HG02884 (cell line): ENCODE data around the gene CCDC117.
"Not testable (repeated sequence)": the region's sequence is repeated elsewhere in the genome, so short reads cannot be mapped to it uniquely, and the experiment has no call there.

Experiments used
- ATAC-seq: cut with Tn5 transposase; IDR thresholded peaks from one replicate; pipeline ENCODE4 v1.9.1; 2021; ENCODE audit warnings: mild to moderate bottlenecking, moderate library complexity; ENCODE audit not compliant: unreplicated experiment

Gene CCDC117

DNA sequence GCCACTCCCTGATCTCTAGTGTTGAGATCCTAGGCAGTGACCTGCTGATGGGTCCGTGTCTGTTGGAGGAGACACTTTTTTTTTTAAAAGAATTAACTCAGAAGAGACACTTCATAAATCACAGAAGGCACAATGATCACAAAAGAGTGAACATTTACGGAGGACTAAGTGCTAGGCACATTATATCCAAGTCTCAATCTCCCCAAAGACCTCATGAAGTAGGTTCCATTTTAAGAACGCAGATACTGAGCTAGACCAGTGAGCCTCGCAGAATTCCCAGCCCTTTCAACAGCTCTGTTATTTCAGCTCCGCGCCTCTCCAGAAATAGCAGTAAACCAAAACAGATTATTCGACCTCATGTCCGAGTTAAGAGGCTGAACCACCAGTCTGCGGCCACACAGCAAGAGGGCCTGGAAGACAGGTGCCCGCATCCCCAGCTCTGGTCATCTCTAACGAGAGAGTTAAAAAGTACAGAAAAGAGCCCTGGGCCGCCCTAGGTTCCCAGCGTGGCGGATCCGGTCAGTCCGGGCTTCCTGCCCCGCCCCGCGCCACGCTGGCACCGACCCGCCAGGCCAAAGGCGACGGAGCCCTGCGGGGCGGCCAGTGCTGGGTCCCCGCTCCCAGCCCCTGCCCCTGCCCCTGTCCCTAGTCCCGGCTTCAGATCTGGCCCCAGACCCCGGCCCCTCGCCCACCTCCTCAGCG, 27.3 kb downstream of the CCDC117 start:
- peak; percentile 22 for ATAC-seq

DNA sequence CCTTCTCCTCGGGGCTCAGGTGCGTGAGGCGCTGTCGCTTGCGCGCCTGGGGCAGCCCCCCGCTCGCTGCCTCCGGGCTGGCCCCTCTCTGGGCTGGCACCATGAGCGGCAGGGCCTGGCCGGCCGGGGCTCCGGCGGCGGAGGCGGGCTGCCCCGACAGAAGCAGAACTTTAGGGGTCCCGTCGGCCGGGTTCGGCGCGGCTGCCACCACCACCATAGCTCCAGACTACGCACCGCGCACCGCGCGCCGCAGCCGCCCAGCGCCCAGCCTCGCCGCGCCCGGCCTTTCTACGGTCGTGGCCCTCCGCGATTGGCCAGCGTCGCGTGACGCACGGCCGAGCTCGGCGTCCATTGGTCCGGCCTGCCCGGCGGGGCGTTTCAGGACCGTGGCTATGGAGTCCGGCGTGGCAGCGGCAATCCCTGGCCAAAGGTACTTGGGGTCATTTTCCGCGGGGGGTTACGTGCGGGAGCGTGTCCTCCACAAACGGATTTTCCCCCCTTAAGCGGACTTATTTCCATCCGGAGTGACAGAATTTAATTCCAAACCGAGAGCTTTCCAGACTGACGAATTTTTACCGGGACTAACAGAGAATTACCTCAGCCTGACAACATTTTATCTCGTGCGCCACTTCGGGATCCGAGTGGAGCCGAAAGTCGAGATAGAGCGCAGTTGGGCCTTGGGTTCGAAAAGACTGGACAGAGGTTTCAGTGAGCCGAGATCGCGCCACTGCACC, 28.0 kb downstream of the CCDC117 start, which contains the start of gene XBP1:
XBP1 (minus strand) TSS at position 262 of the 734 bp plus-strand sequence.
- peak; percentile 80 for ATAC-seq

DNA sequence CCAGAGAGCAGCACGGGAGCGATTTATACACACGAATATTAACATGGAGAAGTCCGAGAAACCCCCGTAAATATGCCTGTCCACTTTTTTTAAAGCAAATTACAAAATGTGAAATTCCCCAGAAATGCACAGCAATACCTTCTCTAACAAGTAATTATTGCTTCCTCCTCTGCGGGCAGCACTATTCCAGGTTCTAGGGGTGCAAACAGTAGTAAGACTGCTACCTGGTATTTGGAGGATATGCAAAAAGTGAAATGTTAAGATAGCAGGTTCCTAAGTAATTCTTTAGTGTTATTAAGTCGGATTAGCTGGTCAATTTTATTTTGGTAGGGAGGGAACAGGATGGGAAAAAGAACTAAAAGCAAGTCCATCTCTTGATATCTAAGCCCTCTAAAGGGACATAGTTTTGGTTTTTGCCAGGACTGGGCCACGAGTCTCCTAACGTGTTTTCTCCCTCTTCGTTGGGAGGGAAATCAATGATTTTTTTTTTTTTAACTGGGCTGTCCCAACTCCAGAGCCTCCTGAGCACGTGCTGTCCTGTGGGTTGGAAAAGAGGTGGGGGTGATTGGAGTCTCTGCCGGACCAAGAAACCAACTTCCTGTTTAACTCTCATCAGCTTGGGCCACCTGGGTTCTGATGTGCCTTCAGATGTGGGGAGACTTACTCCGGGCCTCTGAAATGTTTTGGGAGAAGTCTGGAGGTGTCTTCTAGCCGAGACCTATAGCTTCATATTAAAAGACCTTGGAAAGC, 29.5 kb downstream of the CCDC117 start:
- ATAC-seq = no peak

DNA sequence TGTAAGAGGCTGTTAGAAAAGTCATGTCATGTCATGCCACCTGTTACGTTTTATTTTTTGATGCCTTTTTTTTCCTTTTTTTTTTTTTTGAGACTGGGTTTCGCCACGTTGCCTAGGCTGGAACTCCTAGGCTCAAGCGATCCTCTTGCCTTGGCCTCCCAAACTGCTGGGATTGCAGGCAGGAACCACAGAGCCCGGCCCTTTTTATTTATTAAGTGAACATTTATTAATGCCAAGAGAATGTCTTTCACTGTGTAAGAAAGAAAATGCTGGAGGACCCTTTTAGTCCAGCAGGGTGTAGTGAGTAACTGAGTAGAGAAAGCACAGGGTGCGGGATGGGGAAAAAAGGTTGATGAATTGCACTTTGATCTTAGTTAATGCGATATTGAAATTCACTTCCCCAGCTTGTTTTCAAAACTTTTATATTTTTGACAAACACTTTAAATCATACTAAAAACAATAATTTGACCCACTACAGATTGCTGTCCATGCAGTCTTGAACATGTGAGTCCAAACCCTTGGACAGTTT, 30.2 kb downstream of the CCDC117 start:
- no peak for ATAC-seq

DNA sequence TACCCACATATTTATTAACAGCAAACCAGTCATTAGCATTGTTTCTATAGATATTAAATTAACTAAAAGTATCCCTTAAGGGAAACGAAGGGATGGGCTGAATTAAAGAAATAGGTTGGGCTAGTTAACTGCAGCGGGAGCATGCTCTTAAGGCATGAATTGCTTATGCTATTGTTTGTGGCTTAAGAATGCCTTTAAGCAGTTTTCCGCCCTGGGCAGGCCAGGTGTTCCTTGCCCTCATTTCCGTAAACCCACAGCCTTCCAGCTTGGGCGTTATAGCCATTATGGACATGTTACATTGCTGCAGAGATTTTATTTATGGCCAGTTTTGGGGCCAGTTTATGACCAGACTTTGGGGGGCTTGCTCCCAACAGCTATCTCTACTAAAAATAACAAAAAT, 32.9 kb downstream of the CCDC117 start:
- ATAC-seq = not testable (repeated sequence)

DNA sequence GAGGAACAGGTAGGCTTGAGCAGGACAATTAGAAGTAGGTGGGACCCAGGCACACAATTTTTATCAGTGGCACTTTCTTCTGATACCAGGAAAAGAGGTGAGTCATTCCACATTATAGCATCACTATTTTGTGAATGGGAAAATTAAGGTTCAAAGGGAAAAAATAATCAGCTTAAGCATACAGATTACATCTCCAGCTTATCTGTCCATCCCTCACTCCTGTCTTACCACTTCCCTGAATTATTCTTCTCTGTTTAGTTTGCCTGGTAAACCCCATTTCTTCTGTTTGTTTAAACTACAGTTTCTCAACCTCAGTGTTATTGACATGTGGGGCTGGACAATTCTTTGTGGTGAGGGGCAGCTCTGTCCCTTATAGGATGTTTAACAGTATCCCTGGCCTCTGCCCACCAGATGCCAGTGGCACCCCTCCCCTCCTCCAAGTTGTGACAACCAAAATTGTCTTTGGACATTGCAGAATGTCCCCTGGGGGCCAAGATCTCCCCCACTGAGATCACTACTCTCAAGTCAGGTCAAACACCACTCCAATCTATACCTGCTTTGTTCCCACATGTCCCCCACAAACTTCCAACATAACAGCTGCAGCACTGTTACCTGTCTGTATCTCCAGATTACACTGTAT, 36.3 kb downstream of the CCDC117 start:
- ATAC-seq = no peak

DNA sequence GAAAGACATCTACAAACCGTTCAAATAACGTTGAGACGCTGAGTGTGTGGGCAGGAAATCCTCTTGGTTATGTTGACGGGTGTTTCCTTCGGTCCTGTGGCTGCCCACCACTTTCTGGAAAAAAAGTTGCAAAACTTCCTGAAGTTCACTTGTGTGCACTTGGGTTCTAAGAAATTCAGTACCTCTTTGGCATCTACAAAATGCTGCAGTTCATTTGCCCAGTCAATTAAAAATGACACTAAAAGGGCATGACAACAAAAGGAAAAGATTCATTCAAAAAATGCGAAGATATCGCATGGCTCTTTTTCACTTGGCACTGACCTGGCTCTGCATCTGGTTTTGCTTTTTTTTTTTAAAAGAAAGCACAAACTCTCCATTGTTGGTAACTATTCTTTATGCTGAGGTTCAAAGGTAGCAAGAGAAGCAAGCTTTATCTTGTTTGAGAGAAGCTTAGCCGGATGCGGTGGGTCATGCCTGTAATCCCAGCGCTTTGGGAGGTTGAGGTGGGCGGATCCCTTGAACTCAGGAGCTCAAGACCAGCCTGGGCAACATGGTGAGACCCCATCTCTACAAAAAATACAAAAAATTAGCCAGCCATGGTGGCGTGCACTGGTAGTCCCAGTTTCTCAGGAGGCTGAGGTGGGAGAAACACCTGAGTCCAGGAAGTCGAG, 38.5 kb downstream of the CCDC117 start:
- no peak for ATAC-seq

DNA sequence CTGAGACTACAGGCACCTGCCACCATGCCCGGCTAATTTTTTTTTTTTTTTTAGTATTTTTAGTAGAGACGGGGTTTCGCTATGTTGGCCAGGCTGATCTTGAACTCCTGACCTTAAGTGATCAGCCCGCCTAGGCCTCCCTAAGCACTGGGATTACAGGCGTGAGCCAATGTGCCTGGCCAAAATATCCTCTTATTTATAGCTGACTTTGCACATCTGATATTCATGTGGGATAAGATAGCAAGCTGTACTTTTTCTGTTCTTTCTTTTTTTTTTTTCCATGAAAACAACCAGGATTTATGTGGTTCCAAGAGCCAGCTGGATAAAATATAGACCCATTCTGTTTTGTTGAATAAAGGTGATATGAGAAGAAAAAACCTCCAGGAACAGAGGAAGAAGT, 40.0 kb downstream of the CCDC117 start:
- no peak for ATAC-seq

DNA sequence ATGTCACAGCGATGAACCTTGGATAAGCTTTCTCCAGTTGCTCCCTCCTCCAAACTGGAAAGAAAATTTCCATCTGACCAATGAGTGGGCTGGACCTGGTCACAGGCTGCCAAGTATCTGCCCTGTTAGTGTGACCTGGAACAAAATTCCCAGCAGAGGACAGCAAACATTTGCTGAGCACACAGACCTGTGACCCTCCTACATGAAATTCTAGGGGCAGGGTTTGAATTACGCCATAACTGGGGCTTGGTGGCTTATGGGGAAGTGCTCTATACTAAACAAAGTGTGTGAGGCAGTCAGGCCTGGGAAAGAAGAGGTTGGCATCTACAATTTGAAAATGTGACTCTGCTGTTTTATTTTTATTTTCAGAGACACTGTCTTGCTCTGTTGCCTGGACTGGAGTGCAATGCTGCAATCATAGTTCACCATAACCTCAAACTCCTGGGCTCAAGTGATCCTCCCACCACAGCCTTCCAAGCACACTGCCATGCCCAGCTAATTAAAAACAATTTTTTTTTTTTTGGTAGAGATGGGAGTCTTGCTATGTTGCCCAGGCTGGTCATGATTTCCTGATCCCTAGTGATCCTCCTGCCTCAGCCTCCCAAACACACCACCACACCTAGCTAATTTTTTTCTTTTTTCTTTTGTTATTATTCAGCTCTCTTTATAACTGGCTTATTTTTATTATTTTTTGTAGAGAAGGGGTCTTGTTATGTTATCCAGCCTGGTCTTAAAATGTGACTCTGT, 41.5 kb downstream of the CCDC117 start:
- ATAC-seq = no peak

DNA sequence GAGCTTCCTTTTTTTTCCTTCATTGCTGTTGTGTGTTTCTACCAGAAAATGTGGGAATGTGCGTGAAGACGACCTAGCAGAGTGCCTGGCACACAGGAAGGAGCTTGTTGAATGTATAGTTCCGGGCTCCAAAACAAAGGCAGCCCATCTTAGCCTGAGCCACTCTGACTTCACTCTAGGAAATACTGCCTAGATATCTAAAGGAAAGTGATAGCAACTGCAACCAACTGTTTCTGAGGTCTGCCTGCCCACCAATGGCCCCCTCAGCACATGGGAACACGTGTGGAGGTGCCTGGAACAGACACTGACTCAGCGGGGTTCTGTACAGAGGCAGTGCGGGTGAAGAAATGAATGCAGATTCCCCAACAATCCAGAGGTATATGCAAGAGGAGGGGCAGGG, 42.6 kb downstream of the CCDC117 start:
- ATAC-seq = no peak

DNA sequence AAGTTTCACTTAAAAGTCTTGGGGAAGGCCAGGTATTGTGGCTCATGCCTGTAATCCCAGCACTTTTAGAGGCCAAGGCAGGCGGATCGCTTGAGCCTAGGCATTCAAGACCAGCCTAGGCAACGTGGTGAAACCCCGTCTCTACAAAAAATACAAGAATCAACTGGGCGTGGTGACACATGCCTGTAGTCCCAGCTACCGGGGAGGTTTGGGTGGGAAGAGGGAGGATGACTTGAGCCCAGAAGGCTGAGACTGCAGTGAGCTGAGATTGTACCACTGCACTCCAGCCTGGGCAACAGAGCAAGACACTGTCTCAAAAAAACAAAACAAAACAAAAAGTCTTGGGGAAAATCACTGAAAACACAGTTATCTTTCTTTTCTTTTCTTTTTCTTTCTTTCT, 43.2 kb downstream of the CCDC117 start:
- no peak for ATAC-seq

DNA sequence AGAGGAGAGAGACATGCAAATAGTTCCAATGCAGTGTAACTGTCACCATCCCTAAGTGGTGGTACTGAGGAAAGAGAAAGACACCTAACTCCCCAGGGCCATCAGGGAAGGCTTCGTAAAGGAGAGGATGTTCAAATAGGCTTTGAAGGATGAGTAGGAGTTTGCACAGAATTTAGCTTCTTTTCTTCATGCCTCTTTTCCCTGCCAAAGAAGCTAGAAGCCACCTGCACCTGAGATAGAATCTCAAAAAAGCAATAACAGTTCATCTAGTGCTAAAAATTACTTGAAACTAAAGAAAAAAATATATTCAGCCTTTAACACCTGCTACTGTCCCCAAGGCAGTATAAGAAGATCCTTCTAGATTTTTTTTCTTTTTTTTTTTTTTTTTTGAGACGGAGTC, 44.6 kb downstream of the CCDC117 start:
- no peak for ATAC-seq

DNA sequence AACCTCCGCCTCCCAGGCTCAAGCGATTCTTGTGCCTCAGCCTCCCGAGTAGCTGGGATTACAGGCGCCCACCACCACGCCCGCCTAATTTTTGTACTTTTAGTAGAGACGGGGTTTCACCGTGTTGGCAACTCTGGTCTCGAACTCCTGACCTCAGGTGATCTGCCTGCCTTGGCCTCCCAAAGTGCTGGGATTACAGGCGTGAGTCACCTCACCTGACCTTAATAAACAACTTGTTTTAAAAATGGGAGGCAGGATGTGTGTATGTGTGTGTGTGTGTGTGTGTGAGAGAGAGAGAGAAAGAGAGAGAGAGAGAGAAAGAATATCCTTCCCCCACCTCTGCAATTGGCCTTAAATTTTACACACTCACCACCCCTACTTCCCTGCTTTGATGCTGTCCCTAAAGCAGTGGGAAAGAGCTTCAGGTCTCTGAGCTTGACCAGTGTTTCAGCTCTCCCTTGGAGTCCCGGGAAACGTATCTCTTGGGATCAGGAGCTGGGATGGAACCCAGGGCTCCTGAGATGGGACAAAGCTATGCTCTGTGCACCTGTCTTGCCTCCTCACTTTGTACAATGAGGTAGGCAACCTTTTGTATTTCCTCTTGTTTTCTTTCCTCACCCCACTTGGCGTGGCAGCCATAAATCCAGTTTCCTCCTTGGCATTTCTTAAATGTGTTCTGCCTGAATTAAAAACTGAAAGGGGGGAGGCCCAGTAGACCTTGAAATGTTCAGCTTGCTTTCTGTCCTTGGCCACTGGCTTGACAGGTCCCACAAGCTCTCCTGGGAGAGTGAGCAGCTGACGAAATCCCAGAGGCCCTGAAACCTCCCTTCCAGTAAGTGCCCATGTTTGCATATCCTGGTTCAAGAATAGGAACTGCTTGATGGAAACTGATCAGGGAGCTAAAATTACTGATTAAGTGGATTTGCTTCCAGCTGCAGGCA, 45.7 kb downstream of the CCDC117 start:
- ATAC-seq = no peak

DNA sequence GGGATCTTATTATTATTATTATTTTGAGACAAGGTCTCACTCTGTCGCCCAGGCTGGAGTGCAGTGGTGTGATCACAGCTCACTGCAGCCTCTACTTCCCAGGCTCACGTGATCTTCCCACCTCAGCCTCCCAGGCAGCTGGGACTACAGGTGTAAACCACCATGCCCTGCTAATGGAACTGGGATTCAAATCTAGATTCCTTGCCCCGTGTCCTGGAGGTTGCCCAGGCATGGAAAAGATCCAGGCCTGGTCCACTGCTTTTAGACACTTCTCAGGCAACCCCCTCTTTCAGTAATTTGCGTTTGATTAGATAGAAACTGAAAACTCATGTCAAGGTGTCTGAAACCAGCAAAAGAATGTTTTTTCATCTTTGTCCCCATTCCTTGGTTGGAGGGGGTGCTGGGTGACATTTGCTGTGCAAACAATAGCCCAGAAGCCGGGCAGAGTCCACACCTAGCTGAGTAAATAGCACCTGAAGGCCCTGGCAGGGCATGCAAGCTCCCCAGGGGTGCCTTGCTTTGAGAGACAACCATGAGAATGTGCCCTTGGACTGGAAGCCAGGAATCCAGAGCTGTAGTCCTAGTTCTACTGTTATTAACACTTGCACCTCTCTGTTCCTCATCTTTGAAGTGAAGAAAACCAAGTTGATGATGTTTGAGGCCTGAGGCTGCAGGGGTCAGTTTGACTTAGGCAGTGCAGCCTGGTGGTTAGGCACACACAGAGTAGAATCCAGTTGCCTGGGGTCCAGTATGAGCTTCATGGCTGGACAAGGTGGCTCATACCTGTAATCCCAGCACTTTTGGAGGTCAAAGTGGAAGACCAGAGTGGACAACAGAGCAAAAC, 47.0 kb downstream of the CCDC117 start:
- peak; percentile 52 for ATAC-seq

DNA sequence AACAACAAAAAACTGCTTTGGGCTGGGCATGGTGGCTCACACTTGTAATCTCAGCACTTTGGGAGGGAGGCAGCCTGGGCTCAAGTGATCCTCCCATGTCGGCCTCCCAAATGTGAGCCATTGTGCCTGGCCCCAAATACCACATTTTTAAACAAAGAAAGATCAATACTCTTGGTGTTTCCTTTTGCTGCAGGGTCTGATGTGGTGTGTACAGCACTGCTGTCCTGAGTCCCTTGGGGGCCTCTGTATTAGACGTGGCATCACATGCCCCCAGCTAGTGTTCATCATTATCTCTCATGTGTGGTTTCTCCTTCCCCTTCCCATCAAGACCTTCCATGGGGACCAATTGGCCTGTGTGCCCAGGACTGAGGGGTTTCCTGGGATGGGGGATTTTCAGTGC, 48.4 kb downstream of the CCDC117 start:
- no peak for ATAC-seq

DNA sequence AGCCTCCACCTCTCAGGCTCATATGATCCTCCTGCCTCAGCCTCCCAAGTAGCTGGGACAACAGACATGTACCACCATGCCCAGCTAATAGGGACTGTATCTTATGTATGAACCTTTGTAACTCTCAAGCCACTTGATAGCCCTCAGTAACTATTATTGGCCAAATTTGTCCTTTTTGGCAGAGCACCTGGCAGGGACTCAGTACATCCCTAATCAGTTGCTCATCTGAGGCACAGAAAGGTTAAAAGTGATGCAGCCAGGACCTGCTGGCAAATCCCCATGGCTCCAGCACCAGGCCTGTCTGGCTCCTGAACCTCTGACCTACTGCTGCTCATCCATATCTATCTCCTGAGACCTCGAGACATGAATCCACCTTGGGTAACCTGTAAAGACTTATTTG, 49.0 kb downstream of the CCDC117 start:
- no peak for ATAC-seq

DNA sequence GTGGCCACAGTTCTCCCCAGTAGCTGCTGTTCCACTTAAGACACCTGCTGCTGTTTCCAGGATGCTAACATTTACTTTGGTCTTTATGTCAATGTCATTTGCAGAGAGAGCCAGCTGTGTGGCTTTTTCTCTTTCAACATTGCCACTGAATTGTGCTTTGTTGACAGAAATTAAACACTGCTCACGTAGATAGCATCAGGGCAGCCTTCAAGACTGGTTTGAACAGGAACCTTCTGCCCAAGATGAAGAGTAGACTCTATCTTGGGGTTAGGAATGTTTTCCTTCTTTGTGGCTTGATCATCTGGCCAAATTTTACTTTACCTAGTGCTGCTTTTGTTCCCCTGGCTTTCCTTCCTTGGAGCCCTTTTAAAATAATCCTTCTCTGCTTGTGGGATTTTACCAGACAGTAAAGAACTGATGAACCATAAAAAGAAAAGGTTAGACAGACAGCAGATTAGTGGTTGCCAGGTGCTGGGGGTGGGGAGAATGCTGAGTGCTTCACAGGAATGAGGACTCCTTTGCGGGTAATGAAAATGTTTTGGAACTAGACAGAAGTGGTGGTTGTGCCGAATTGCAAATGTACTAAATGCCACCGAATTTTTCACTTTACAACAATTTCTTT, 50.5 kb downstream of the CCDC117 start:
- no peak for ATAC-seq
